ENCODE results near the gene EGLN3. TPM values are rescaled to one million over a fixed set of nuclear protein-coding genes. Genes with fewer than 3 reads are reported as not detected.
"Not testable (repeated sequence)": the region's sequence is repeated elsewhere in the genome, so short reads cannot be mapped to it uniquely, and the experiment has no call there.

EGLN3 gene
- total RNA-seq, 2 experiments from 2014 or later: 12.7 to 13.7 TPM

DNA sequence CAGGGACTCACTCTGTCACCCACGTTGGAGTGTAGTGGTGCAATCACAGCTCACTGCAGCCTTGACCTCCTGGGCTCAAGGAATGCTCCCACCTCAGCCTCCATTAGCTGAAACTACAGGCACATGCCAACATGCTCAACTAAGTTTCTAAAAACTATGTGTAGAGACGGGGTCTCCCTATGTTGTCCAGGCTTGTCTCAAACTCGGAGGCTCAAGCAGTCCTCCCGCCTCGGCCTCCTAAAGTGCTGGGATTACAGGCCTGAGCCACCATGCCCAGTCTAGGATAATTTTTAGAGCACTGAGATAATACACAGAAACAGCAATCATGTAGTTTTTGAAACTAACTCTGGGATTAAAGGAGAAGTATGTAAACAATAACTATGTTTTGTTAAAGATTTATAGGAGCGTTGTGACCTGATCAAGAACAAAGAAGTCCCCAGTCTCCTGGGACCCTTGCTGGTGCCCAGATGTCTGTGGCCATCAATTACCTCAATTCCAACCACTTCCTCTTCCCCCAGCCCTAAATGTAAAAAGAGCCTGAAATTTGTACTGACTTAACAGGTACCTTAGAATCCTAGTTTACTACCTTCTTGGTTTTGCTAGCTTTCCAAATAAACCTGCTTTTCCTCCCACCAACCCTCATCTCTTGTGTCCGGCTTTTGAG is 28.9 kb upstream of the EGLN3 start:
- CTCF ChIA-PET: no interaction called here
- POLR2A ChIA-PET: no interaction called here
- H3K4me1 Mint-ChIP-seq (ENCODE audit: low read depth): peaks cover 28% of the 10 kb centered on the region
- peaks cover 5% of the 10 kb centered on the region for H3K27me3 Mint-ChIP-seq (ENCODE audit: low read depth)
- H3K4me3 Mint-ChIP-seq: no peak overlapping the region
- no peak for ATAC-seq
- no peak for DNase-seq
- H3K36me3 Mint-ChIP-seq (ENCODE audit: low read depth): peaks cover 3% of the 10 kb centered on the region
- H3K9me3 Mint-ChIP-seq (ENCODE audit: insufficient read depth): no peaks in the 10 kb centered on the region
- peak overlapping the region; percentile 62 for H3K27ac Mint-ChIP-seq

DNA sequence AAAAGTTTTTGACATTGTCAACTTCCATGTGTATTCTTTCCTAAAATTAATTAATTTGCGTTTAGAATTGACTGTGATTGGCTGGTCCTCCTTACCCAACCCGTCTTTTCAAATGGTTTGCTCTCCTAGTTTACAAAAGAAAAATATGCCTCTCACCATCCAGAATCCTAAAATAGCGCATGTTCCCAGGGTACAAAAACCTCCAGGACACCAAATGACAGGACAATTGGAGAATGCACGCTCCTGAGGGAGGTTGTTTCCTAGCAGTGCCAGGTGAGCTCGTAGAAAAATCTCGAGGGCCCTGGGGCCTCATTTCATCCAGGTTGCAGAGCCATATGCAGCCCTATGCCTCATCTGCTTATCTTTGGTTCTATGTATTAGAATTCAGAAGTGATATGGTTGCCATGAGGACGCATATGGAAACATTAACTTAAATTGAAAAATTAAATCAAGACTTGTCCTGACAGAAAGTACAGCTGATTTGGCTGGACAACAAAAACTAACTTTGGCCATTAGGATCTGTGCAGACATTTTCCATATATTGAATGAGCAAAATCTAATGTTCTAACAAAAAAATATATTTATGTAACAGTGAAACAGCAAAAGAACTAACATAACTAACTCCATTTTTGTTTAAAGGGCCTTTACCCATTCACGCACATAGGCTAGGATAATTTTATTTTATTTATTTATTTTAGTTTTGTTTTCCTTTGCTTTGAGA is 28.2 kb upstream of the EGLN3 start:
- peaks cover 3% of the 10 kb centered on the region for H3K36me3 Mint-ChIP-seq (ENCODE audit: low read depth)
- H3K4me3 Mint-ChIP-seq: no peak overlapping the region
- DNase-seq (no peak), ATAC-seq (no peak)
- no peaks in the 10 kb centered on the region for H3K9me3 Mint-ChIP-seq (ENCODE audit: insufficient read depth)
- peaks cover 28% of the 10 kb centered on the region for H3K4me1 Mint-ChIP-seq (ENCODE audit: low read depth)
- ChIA-PET POLR2A (no interaction called here), CTCF (no interaction called here)
- peaks cover 5% of the 10 kb centered on the region for H3K27me3 Mint-ChIP-seq (ENCODE audit: low read depth)
- H3K27ac Mint-ChIP-seq: no peak overlapping the region

DNA sequence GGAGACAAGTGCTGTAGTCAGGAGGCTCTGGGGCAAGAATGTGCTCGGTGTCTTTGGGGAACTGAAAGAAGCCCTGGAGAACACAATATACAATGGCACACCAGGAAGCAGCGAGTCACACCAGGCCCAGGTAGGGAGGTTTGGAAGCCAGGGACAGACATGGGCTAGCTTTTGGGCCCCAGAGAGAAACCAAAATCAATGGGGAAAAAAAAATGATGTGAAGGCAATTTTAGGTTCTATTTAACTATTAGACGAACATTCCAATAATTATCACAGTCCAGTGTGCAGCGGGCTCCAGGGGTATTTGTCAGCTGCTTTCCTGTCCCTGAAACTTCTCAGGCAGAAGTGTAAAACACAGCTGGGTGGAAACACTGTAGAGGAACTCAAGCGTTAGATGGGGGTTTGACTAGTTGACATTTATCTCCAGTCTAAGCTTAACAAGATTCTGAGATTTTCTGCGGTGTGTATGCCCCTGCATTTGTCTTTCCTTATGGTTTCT is 21.8 kb upstream of the EGLN3 start:
- ChIA-PET POLR2A (no interaction called here), CTCF (no interaction called here)
- H3K36me3 Mint-ChIP-seq (ENCODE audit: low read depth): peaks cover 3% of the 10 kb centered on the region
- H3K4me1 Mint-ChIP-seq (ENCODE audit: low read depth): peaks cover 3% of the 10 kb centered on the region
- H3K4me3 Mint-ChIP-seq: no peak overlapping the region
- peaks cover 12% of the 10 kb centered on the region for H3K9me3 Mint-ChIP-seq (ENCODE audit: insufficient read depth)
- ATAC-seq (no peak), DNase-seq (no peak)
- H3K27me3 Mint-ChIP-seq (ENCODE audit: low read depth): peaks cover 9% of the 10 kb centered on the region
- H3K27ac Mint-ChIP-seq: no peak overlapping the region

GRCh38 chr14:33969846-33970245 is 19.0 kb upstream of the EGLN3 start:
- CTCF ChIA-PET; H3K36me3 Mint-ChIP-seq (ENCODE audit: low read depth); H3K4me3 Mint-ChIP-seq; ATAC-seq; H3K27me3 Mint-ChIP-seq (ENCODE audit: low read depth); DNase-seq; POLR2A ChIA-PET; H3K27ac Mint-ChIP-seq; H3K4me1 Mint-ChIP-seq (ENCODE audit: low read depth): not testable (repeated sequence)
- H3K9me3 Mint-ChIP-seq (ENCODE audit: insufficient read depth): peaks cover 12% of the 10 kb centered on the region

GRCh38 chr14:33968722-33969121 is 17.8 kb upstream of the EGLN3 start:
- DNase-seq (no peak), ATAC-seq (no peak)
- Mint-ChIP-seq H3K27me3 (ENCODE audit: low read depth) (peaks cover 7% of the 10 kb centered on the region), H3K9me3 (ENCODE audit: insufficient read depth) (peaks cover 12% of the 10 kb centered on the region), H3K4me1 (ENCODE audit: low read depth) (no peaks in the 10 kb centered on the region), H3K4me3 (no peak overlapping the region), H3K27ac (no peak overlapping the region), H3K36me3 (ENCODE audit: low read depth) (peaks cover 3% of the 10 kb centered on the region)
- ChIA-PET POLR2A (no interaction called here), CTCF (no interaction called here)

GRCh38 chr14:33967138-33967537 is 16.3 kb upstream of the EGLN3 start:
- ChIA-PET CTCF (no interaction called here), POLR2A (no interaction called here)
- Mint-ChIP-seq H3K4me3 (no peak overlapping the region), H3K4me1 (ENCODE audit: low read depth) (no peaks in the 10 kb centered on the region), H3K36me3 (ENCODE audit: low read depth) (peaks cover 3% of the 10 kb centered on the region), H3K27ac (no peak overlapping the region), H3K9me3 (ENCODE audit: insufficient read depth) (peaks cover 10% of the 10 kb centered on the region), H3K27me3 (ENCODE audit: low read depth) (peaks cover 5% of the 10 kb centered on the region)
- ATAC-seq: no peak
- no peak for DNase-seq

DNA sequence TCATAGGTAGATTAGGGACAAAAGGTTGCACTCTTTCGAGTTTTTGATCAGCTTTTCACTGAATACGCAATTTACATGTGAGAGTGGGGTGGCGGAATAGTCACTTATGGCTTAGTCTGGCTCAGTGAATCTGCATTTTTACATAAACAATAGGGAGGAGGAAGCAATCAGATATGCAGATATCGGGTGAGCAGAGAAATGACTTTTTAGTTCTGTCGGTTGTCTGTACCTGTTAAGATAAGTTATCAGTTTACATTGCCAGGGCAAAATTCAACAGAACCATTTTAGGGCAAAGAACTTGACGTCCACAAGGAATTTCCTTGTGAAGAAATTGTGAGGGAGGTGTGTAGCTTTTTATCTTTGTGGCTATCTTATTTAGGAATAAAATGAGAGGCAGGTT is 15.4 kb upstream of the EGLN3 start:
- CTCF ChIA-PET: no interaction called here
- no peak overlapping the region for H3K27ac Mint-ChIP-seq
- peaks cover 7% of the 10 kb centered on the region for H3K27me3 Mint-ChIP-seq (ENCODE audit: low read depth)
- POLR2A ChIA-PET: no interaction called here
- peaks cover 3% of the 10 kb centered on the region for H3K36me3 Mint-ChIP-seq (ENCODE audit: low read depth)
- ATAC-seq: no peak
- no peak overlapping the region for H3K4me3 Mint-ChIP-seq
- no peak for DNase-seq
- H3K9me3 Mint-ChIP-seq (ENCODE audit: insufficient read depth): peaks cover 6% of the 10 kb centered on the region
- no peaks in the 10 kb centered on the region for H3K4me1 Mint-ChIP-seq (ENCODE audit: low read depth)

GRCh38 chr14:33964599-33965317 is 13.9 kb upstream of the EGLN3 start:
- POLR2A ChIA-PET: no interaction called here
- peaks cover 6% of the 10 kb centered on the region for H3K4me1 Mint-ChIP-seq (ENCODE audit: low read depth)
- ATAC-seq (no peak), DNase-seq (no peak)
- CTCF ChIA-PET: interaction anchor here (1.1 kb wide), 1 partner anchor 134 kb away, joined by 4 read pairs; no protein-coding TSS in a partner anchor
- H3K9me3 Mint-ChIP-seq (ENCODE audit: insufficient read depth): no peaks in the 10 kb centered on the region
- no peak overlapping the region for H3K4me3 Mint-ChIP-seq
- H3K27me3 Mint-ChIP-seq (ENCODE audit: low read depth): peaks cover 10% of the 10 kb centered on the region
- H3K36me3 Mint-ChIP-seq (ENCODE audit: low read depth): no peaks in the 10 kb centered on the region
- H3K27ac Mint-ChIP-seq: no peak overlapping the region

GRCh38 chr14:33963892-33964291 is 13.0 kb upstream of the EGLN3 start:
- DNase-seq (no peak), ATAC-seq (no peak)
- POLR2A ChIA-PET: no interaction called here
- Mint-ChIP-seq H3K27ac (no peak overlapping the region), H3K9me3 (ENCODE audit: insufficient read depth) (no peaks in the 10 kb centered on the region), H3K36me3 (ENCODE audit: low read depth) (no peaks in the 10 kb centered on the region), H3K4me3 (no peak overlapping the region), H3K27me3 (ENCODE audit: low read depth) (peaks cover 14% of the 10 kb centered on the region), H3K4me1 (ENCODE audit: low read depth) (peaks cover 11% of the 10 kb centered on the region)
- CTCF ChIA-PET: interaction anchor here (1.1 kb wide), 1 partner anchor 135 kb away, joined by 4 read pairs; no protein-coding TSS in a partner anchor

DNA sequence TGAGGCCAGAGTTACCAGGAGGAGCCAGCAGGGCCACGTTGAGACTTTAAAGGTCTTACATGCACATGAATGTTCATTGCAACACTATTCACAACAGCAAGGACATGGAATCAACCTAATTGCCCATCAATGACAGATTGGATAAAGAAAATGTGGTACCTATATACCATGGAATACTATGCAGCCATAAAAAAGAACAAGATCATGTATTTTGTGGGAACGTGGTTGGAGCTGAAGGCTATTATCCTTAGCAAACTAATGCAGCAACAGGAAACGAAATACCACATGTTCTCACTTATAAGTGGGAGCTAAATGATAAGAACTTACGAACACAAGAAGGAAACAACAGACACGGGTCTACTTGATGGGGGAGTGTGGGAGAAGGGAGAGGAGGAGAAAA is 11.6 kb upstream of the EGLN3 start:
- CTCF ChIA-PET; H3K27ac Mint-ChIP-seq; H3K9me3 Mint-ChIP-seq (ENCODE audit: insufficient read depth); ATAC-seq; H3K36me3 Mint-ChIP-seq (ENCODE audit: low read depth); POLR2A ChIA-PET; H3K4me3 Mint-ChIP-seq; DNase-seq: not testable (repeated sequence)
- peaks cover 16% of the 10 kb centered on the region for H3K27me3 Mint-ChIP-seq (ENCODE audit: low read depth)
- peaks cover 11% of the 10 kb centered on the region for H3K4me1 Mint-ChIP-seq (ENCODE audit: low read depth)

- H3K36me3 Mint-ChIP-seq (ENCODE audit: low read depth): no peaks in the 10 kb centered on the region
- POLR2A ChIA-PET: no interaction called here
- CTCF ChIA-PET: no interaction called here
- no peak overlapping the region for H3K4me3 Mint-ChIP-seq
- peaks cover 11% of the 10 kb centered on the region for H3K4me1 Mint-ChIP-seq (ENCODE audit: low read depth)
- no peak for ATAC-seq
- no peak overlapping the region for H3K27ac Mint-ChIP-seq
- DNase-seq: no peak
- no peaks in the 10 kb centered on the region for H3K9me3 Mint-ChIP-seq (ENCODE audit: insufficient read depth)
- H3K27me3 Mint-ChIP-seq (ENCODE audit: low read depth): peaks cover 16% of the 10 kb centered on the region
Observed at GRCh38 chr14:33962016-33962415, 11.1 kb upstream of the EGLN3 start.

- H3K4me3 Mint-ChIP-seq: no peak overlapping the region
Observed at GRCh38 chr14:33959692-33960151, 8.8 kb upstream of the EGLN3 start.

More at GRCh38 chr14:33959692-33960151, 8.8 kb upstream of the EGLN3 start:
- ATAC-seq (no peak), DNase-seq (no peak)
- ChIA-PET CTCF (interaction anchor here (1.3 kb wide), 1 partner anchor 139 kb away, joined by 3 read pairs; no protein-coding TSS in a partner anchor), POLR2A (no interaction called here)
- H3K27ac Mint-ChIP-seq: no peak overlapping the region
- no peaks in the 10 kb centered on the region for H3K36me3 Mint-ChIP-seq (ENCODE audit: low read depth)
- H3K9me3 Mint-ChIP-seq (ENCODE audit: insufficient read depth): no peaks in the 10 kb centered on the region
- peaks cover 29% of the 10 kb centered on the region for H3K27me3 Mint-ChIP-seq (ENCODE audit: low read depth)
- H3K4me1 Mint-ChIP-seq (ENCODE audit: low read depth): peaks cover 11% of the 10 kb centered on the region

All from activated CD8-positive, alpha-beta T cell treated with anti-CD3 and anti-CD28 coated beads, Interleukin-2, amount 10 ng/mL, durations not matched to agents 7 days and 5 days (primary cell).